HG03108 (cell line): ENCODE results near the gene STK24.
A peak's percentile ranks its signal among the peaks of the same experiment; 100 is the strongest.

ENCODE experiments used
- ATAC-seq: cut with Tn5 transposase; IDR thresholded peaks from one replicate; pipeline ENCODE4 v1.9.1; 2021; ENCODE audit warnings: moderate library complexity; ENCODE audit not compliant: unreplicated experiment

The STK24 gene

GRCh38 chr13:98478189-98479129 is 98.4 kb downstream of the STK24 start:
- ATAC-seq = no peak

- ATAC-seq = peak; percentile 93
These were observed 100.4 kb downstream of the STK24 start for GRCh38 chr13:98476538-98476966.

DNA sequence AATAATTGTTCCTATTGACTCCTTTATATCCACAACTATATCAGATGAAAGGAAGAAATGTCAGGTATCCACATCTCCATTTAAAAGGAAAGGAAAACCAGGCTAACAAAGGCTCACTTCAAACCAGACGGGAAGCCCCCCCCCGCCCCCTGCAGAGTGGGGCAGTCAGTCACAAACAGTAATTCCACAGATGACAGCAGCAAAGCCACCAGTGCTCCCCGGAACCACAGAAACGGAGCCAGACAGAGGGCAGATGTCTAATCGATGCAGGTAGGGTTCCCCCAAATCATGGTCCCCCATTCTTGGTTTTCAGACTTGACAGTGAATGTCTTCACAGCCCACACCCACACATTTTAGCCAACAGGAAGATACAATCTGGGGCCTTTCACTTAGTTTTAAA is 100.8 kb downstream of the STK24 start:
- peak; percentile 24 for ATAC-seq

GRCh38 chr13:98475522-98475921 is 101.4 kb downstream of the STK24 start:
- no peak for ATAC-seq

- no peak for ATAC-seq
These were observed 102.1 kb downstream of the STK24 start for GRCh38 chr13:98474761-98475160.

DNA sequence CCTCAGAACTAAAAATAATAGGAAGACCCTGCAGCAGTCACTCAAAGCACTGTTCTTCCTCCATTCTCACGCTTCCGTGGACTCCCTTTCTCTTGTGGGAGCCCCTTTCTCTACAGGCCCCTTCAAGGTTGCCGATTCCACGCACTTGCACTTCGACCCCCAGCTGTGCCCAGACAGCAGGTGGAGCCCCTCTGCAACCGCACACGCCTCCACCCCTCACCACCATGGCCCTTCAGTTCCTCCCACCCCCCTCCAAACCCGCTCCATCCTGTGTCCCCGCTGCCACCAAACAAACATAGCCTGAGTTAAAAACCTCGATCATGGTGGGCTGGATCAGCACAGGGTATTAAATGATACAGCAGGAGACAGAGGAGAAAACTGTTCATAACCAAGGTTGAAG is 102.6 kb downstream of the STK24 start:
- no peak for ATAC-seq

DNA sequence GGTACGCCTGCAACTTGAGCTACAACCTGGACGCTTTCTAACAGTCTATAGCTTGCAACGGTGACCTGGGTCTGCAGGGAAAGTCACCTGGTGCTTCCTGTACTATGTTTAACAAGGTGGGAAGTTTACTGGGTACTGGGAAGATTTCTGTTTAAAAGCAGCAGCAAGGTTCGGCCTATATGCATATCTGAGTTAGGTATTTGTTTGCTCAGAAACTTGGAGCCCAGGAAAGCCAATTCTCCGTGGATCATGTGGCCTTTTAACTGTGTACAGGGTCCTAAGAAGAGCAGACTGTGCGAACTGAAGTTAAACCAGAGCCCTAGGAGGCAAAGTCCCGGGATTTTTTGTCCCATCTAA is 103.1 kb downstream of the STK24 start:
- ATAC-seq = no peak

GRCh38 chr13:98473135-98473787 is 103.6 kb downstream of the STK24 start:
- ATAC-seq = no peak

GRCh38 chr13:98471934-98472333 is 105.0 kb downstream of the STK24 start:
- ATAC-seq = no peak

DNA sequence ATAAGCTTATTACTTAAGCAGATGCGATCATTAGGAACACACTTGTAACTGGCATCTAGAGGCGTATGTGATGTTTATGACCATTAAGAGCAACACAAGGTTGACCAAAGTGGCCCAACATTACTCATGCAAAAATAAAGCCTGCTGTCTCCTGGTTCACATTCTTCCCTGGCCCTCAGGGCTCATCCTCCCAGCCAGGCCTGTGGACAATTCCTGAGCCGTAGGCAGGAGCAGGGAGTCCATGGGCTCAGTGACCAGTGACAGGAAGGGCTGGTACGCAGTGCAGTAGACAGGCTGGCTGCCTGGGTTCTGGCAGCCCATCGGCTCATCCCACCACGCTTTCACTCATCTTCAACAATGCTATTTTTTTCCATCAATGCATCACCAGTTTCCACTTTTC is 106.0 kb downstream of the STK24 start:
- no peak for ATAC-seq

DNA sequence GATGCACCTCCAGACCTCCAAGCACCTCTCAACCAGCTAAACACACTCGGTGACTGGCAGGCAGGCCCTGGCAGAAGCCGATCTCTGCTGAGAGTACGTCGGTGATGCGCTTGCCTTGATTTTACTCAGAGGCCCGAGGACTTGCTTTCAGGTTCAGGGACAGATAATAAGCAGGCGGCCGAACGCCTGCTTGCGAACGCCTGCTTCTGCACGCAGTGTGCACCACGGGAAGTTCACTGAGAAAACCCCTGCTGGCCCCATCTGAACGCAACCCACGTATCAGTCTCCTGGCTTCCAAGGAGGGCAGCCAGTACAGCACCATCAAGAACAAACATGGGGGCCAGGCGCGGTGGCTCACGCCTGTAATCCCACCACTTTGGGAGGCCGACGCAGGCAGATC is 108.0 kb downstream of the STK24 start:
- no peak for ATAC-seq

- ATAC-seq = no peak
These were observed 108.5 kb downstream of the STK24 start for GRCh38 chr13:98468361-98468760.

DNA sequence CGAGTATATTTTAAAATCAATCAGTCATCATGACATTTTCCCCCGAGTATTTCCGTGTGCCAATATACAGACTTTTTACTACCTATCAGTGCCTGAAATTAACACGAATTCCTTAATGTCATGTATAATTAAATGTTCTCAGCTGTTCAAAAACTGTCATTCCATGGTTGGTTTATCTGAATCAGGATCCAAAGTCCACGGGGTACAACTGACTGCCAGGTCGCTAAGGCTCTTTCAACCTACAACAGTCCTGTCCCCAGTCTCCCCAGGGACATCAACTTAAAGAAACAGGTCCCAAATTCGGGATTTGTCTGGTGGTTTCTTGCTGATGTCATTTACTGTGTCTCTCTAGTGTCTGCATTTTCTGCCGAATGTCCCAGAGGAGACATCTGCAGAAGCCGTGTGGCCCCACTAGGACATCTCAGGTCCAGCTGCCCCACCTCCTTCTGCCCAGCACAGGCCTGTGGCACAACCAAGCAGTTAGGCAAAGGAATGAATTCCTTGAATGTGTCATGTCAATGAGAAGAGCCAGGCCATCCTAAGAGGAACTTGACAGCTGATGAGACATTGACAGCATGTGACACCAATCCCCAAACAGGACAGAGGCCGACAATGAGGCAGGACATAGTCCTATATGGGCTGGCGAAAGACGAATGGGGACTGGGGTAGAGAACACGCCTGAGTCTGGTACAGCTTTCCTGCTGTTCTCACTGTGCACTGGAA is 109.5 kb downstream of the STK24 start:
- no peak for ATAC-seq

DNA sequence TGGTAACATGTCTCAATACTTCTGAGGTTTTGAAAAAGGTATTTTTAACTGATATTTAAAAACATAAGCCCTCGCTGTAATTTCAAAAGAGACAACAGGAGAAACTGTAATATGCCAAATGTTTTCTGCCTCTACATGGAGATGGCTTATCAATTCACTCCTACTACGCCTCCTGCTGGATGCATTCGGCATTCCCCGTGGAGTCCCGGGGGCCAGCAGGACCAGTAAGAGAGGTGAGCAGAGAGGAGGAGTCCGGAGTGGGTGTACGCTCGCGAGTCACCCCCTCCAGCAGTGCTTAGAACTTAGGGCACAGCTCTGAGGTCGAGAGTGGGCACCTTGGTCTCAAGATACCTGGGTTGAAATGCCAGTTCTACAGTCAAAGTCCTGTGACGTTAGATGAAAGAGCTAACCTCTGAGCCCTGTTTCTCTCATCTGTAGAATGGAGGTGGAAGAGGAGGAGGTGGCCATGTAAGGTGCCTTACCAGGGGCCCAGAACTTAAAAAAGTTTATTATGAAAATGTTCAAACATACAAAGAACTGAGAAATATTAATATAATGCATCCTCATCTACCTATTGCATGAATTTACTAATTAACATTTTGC is 110.2 kb downstream of the STK24 start:
- ATAC-seq = no peak

GRCh38 chr13:98462946-98463345 is 114.0 kb downstream of the STK24 start:
- ATAC-seq = no peak

DNA sequence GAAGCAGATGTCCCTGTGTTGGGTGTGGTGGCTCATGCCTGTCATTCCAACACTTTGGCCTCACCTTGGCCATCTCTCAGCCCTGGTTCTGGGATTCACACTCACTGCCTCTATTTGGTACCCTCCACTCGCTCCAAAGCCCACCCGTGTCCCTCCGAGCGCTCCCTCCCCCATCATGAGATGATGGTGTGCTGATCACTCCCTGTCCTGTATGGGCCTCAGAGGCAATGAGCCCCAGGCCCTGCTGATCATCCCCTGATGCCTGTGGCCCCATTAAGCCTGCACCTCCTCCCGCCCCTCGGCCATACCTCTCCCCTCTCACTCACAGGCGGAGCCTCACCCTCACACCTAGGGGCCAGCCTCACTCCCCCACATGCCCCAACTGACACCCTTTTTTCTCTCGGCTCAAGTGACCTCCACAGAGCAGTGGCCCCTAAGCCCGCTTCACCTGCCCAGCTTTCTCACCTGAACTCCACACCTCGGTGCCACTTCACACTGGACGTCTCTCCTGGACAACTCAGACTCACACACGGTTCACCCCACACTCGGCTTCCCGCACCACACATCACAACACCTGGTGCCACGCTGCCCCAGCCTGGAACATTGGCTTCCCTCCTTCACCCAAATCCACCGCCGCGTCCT is 114.5 kb downstream of the STK24 start:
- ATAC-seq = no peak

GRCh38 chr13:98461486-98462240 is 115.2 kb downstream of the STK24 start:
- no peak for ATAC-seq

- ATAC-seq = no peak
These were observed 116.4 kb downstream of the STK24 start for GRCh38 chr13:98460516-98460915.

GRCh38 chr13:98459721-98460370 is 117.1 kb downstream of the STK24 start:
- ATAC-seq = no peak
